SJSA1 (cell line): ENCODE measurements around the gene RPP38. TPM values are rescaled to one million over a fixed set of nuclear protein-coding genes. Genes with fewer than 3 reads are reported as not detected.
A peak's percentile ranks its signal among the peaks of the same experiment; 100 is the strongest.

ENCODE experiments used
- DNase-seq, 2 experiments: peaks; one replicate each; pipeline ENCODE4 v3.0.0-alpha.2; 2015 to 2020; ENCODE audit warnings: low spot score in 2 of 2, low read depth in 1 of 2
- H3K27ac ChIP-seq: fragments of 250-450 bp; sonication (Bioruptor Pico); 2 replicates; pipeline ENCODE4 v1.5.1; 2020; ENCODE audit warnings: mild to moderate bottlenecking, moderate library complexity
- H3K27me3 ChIP-seq: fragments of 250-450 bp; sonication (Bioruptor Pico); replicated peaks from 2 replicates; pipeline ENCODE4 v1.5.1; 2020; ENCODE audit warnings: mild to moderate bottlenecking, moderate library complexity
- H3K36me3 ChIP-seq: fragments of 250-450 bp; sonication (Bioruptor Pico); 2 replicates; pipeline ENCODE4 v1.5.1; 2020; ENCODE audit warnings: mild to moderate bottlenecking
- H3K4me1 ChIP-seq: fragments of 250-450 bp; sonication (Bioruptor Pico); replicated peaks from 2 replicates; pipeline ENCODE4 v1.6.1; 2021; ENCODE audit warnings: mild to moderate bottlenecking
- H3K4me3 ChIP-seq: fragments of 250-450 bp; sonication (Bioruptor Pico); 2 replicates; pipeline ENCODE4 v1.5.1; 2020; ENCODE audit warnings: mild to moderate bottlenecking
- H3K9me3 ChIP-seq: fragments of 250-450 bp; sonication (Bioruptor Pico); replicated peaks from 2 replicates; pipeline ENCODE4 v1.5.1; 2020; ENCODE audit warnings: mild to moderate bottlenecking
- total RNA-seq: library from RNA; depleted of rRNA; stranded (reverse); fragments of >200 nt; shearing (Covaris generic); gene quantifications from 2 replicates; pipeline ENCODE4 v1.2.3, GENCODE V29; 2014; rRNA removed

RPP38 gene
- 2.8 and 13.9 TPM in 2 replicates for total RNA-seq

- no peaks in the 10 kb centered on the region for H3K27me3 ChIP-seq
- peaks cover 14% of the 10 kb centered on the region for H3K4me1 ChIP-seq
- H3K36me3 ChIP-seq, result peaks cover 25% of the 10 kb centered on the region
- no peaks in the 10 kb centered on the region for H3K9me3 ChIP-seq
- DNase-seq, result peak; percentile 97 to 99
- peak within 1 kb of the TSS; percentile 89 for H3K27ac ChIP-seq
- peak within 1 kb of the TSS; percentile 91 for H3K4me3 ChIP-seq
Observed at GRCh38 chr10:15097011-15097812, at the start of gene RPP38. RPP38 (plus strand) TSS chr10:15097355; CDS start chr10:15103315, 5,960 bp downstream.

DNA sequence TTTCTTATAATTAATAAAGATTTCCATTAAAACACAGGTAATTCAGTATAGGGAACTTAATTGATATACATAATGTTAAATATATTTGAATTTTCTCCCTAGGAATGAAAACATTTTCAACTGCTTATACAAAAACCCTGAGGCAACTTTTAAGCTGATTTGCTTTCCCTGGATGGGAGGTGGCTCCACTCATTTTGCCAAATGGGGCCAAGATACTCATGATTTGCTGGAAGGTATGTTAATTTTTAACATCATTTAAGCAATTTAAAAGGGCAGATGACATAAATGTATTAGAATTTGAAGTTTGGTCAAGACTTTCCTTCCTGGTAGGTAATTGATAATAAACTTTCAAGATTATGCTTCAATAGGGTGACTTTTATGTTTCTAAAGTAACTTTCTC is 47.6 kb upstream of the RPP38 start:
- Histone ChIP-seq H3K4me3 (no peak overlapping the region), H3K27me3 (no peaks in the 10 kb centered on the region), H3K9me3 (no peaks in the 10 kb centered on the region), H3K36me3 (no peaks in the 10 kb centered on the region), H3K4me1 (peaks cover 40% of the 10 kb centered on the region), H3K27ac (no peak overlapping the region)
- DNase-seq, result no peak

DNA sequence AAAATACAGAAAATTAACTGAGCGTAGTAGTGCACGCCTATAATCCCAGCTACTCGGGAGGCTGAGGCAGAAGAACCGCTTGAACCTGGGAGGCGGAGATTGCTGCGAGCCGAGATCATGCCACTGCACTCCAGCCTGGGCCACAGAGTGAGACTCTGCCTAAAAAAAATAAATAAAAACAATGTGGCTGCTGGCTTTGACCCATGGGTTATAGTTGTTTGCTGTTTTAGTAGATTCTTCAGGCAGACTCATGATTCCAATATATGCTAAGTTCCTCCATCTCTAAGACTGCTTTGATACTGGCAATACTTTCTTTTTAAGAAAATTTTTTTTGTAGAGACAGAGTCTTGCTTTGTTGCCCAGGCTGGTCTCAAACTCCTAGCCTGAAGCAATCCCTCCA is 45.0 kb upstream of the RPP38 start:
- Histone ChIP-seq H3K4me1 (peaks cover 15% of the 10 kb centered on the region), H3K27ac (no peak overlapping the region)
- DNase-seq, result peak in 1 of 2 experiments; percentile 64

DNA sequence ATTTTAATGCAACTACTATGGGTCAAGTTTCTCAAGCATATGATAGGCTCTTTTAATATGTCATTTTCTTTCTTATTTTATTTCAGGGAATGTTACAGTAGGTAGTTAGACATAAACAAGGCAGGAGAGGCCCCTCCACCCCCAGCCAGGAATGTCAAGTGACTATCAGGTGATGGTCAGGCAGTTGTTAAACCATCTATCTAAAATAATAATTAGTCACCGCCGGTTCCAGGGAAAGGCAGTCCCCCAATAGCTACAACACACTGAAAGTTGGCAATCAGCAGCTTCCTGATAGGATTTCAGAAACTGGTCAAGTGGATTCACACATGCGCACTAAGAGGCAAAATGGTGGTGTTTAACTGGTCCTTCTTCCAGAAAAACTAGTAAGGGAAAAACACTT is 44.1 kb upstream of the RPP38 start:
- H3K9me3 ChIP-seq, result no peaks in the 10 kb centered on the region
- DNase-seq, result no peak
- H3K36me3 ChIP-seq, result no peaks in the 10 kb centered on the region

More for the DNA sequence above, 45.0 kb upstream of the RPP38 start:
- Histone ChIP-seq H3K4me3 (no peak overlapping the region), H3K9me3 (no peaks in the 10 kb centered on the region), H3K27me3 (no peaks in the 10 kb centered on the region), H3K36me3 (no peaks in the 10 kb centered on the region)

GRCh38 chr10:15058689-15059088 is 38.5 kb upstream of the RPP38 start:
- H3K4me1 ChIP-seq, result 0 out of 2 replicates have a peak, but pooled peaks cover 3% of the 10 kb centered on the region
- no peak overlapping the region for H3K27ac ChIP-seq
- no peak overlapping the region for H3K4me3 ChIP-seq
- no peaks in the 10 kb centered on the region for H3K36me3 ChIP-seq
- H3K9me3 ChIP-seq, result no peaks in the 10 kb centered on the region
- H3K27me3 ChIP-seq, result no peaks in the 10 kb centered on the region
- no peak for DNase-seq

More for the DNA sequence above, 44.1 kb upstream of the RPP38 start:
- Histone ChIP-seq H3K4me1 (peaks cover 12% of the 10 kb centered on the region), H3K27me3 (no peaks in the 10 kb centered on the region), H3K27ac (no peak overlapping the region), H3K4me3 (no peak overlapping the region)

DNA sequence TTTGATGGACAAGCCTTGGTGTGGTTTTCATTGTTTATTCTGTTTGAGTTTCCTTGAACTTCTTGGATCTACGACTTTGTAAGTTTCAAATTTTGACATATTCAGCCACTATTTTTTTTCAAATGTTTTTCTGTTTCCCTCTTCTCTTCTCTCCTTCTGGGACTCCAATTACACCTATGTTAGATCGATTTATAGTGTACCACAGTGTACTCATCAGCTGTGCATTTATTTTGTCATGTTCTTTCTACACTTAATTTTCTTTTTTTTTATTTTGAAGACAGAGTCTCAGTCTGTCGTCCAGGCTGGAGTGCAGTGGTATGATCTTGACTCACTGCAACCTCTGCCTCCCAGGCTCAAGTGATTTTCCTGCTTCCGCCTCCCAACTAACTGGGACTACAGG is 37.2 kb upstream of the RPP38 start:
- Histone ChIP-seq H3K27me3 (no peaks in the 10 kb centered on the region), H3K4me1 (0 out of 2 replicates have a peak, but pooled peaks cover 3% of the 10 kb centered on the region), H3K27ac (no peak overlapping the region), H3K9me3 (no peaks in the 10 kb centered on the region), H3K4me3 (no peak overlapping the region), H3K36me3 (no peaks in the 10 kb centered on the region)
- DNase-seq, result no peak

DNA sequence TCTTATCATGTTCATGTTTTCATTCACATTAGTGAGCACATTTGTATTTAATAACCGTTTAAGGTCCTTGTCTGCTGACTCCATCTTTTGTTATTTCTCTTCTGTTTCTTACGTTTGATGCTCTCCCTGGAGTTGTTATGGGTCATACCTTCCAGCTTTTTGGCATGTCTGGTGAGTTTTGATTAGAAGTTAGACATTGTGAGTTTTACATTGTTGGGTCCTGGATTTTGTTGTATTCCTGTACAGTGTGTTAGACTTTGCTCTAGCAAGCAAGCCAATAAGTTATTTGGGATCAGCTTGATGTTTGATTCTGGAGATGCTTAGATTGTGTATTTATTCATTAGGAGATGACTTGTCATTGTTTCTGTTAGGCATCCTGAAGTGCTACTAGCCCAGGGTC is 36.5 kb upstream of the RPP38 start:
- no peak overlapping the region for H3K4me3 ChIP-seq
- no peaks in the 10 kb centered on the region; the same call in 1 of the 2 replicates for H3K9me3 ChIP-seq
- H3K27ac ChIP-seq, result no peak overlapping the region
- no peaks in the 10 kb centered on the region for H3K36me3 ChIP-seq
- 0 out of 2 replicates have a peak, but pooled peaks cover 3% of the 10 kb centered on the region for H3K4me1 ChIP-seq
- H3K27me3 ChIP-seq, result no peaks in the 10 kb centered on the region
- DNase-seq, result no peak

GRCh38 chr10:15067154-15067553 is 30.0 kb upstream of the RPP38 start:
- Histone ChIP-seq H3K27ac (no peak overlapping the region), H3K27me3 (no peaks in the 10 kb centered on the region), H3K4me3 (no peak overlapping the region), H3K9me3 (peaks cover 6% of the 10 kb centered on the region; the same call in 1 of the 2 replicates), H3K4me1 (no peaks in the 10 kb centered on the region), H3K36me3 (no peaks in the 10 kb centered on the region)
- DNase-seq, result no peak

DNA sequence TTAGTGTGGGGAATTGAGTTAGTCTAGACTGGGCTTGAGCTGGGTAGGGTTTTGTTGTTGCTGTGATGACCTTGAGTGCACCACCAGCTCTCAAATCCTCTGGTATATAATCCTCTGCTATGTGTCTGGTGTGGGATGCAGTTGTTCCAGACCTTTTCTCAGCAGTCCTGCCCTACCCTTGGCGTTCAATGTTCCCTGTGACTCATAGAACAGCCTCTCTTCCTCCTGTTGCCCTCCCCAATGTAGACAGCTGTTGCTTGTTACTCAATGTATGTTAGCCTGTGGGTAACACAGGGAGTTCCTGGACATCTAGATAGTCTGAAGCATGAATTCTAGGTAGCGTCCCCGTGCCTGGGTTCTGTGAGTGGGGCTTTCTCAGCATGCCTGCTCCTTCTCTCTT is 28.4 kb upstream of the RPP38 start:
- Histone ChIP-seq H3K9me3 (peaks cover 6% of the 10 kb centered on the region; the same call in 1 of the 2 replicates), H3K27ac (no peak overlapping the region), H3K4me3 (no peak overlapping the region), H3K27me3 (no peaks in the 10 kb centered on the region), H3K36me3 (no peaks in the 10 kb centered on the region), H3K4me1 (no peaks in the 10 kb centered on the region)
- no peak for DNase-seq

DNA sequence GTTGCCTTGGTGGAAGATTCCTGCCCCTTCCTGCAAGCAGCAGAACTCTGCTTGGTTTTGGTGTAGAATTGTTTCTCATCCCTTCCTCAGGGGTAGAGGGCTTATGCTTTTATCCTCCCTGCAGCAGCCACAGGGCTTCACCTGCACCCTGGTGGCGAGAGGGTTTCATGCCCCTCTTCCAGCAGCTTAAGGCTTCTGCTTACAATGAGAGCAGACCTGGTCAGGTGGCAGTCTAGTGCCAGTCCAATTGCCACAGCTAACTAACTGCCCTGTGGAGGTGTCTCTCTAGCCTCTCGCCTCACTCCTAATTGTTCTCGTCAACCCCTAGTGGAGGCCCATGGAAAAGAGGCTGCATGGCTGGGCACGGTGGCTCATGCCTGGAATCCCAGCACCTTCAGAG is 27.9 kb upstream of the RPP38 start:
- no peak for DNase-seq
- H3K4me3 ChIP-seq, result no peak overlapping the region
- H3K36me3 ChIP-seq, result no peaks in the 10 kb centered on the region
- peaks cover 6% of the 10 kb centered on the region; the same call in 1 of the 2 replicates for H3K9me3 ChIP-seq
- H3K4me1 ChIP-seq, result no peaks in the 10 kb centered on the region
- H3K27ac ChIP-seq, result no peak overlapping the region
- H3K27me3 ChIP-seq, result no peaks in the 10 kb centered on the region

GRCh38 chr10:15072358-15072757 is 24.8 kb upstream of the RPP38 start:
- Histone ChIP-seq H3K27ac (no peak overlapping the region), H3K4me3 (no peak overlapping the region), H3K9me3 (0 out of 2 replicates have a peak, but pooled peaks cover 3% of the 10 kb centered on the region), H3K4me1 (no peaks in the 10 kb centered on the region), H3K36me3 (no peaks in the 10 kb centered on the region), H3K27me3 (no peaks in the 10 kb centered on the region)
- DNase-seq, result no peak

DNA sequence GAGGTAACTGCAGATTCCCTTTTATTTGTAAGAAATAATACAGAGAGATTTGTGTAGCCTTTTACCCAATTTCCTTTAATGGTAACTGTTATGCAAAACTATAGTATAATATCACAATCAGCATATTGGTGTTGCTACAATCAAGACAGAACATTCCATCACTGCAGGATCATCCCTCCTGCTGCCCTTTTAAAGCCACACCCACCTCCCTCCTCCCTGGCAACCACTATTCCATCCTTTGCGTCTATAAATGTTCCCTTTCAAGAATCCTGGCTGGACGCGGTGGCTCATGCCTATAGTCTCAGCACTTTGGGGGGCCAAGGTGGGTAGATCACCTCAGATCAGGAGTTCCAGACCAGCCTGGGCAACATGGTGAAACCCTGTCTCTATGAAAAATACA is 21.7 kb upstream of the RPP38 start:
- no peaks in the 10 kb centered on the region for H3K36me3 ChIP-seq
- no peak overlapping the region for H3K4me3 ChIP-seq
- H3K27ac ChIP-seq, result no peak overlapping the region
- H3K27me3 ChIP-seq, result no peaks in the 10 kb centered on the region
- no peak for DNase-seq
- 0 out of 2 replicates have a peak, but pooled peaks cover 3% of the 10 kb centered on the region for H3K9me3 ChIP-seq
- H3K4me1 ChIP-seq, result no peaks in the 10 kb centered on the region

- peaks cover 19% of the 10 kb centered on the region for H3K4me1 ChIP-seq
- no peak for DNase-seq
- no peaks in the 10 kb centered on the region for H3K36me3 ChIP-seq
- peak overlapping the region; percentile 66 for H3K27ac ChIP-seq
- no peaks in the 10 kb centered on the region for H3K9me3 ChIP-seq
- peak overlapping the region; percentile 36 for H3K4me3 ChIP-seq
- no peaks in the 10 kb centered on the region for H3K27me3 ChIP-seq
Observed at GRCh38 chr10:15083674-15084501, 13.3 kb upstream of the RPP38 start.

- H3K36me3 ChIP-seq, result no peaks in the 10 kb centered on the region
- no peaks in the 10 kb centered on the region for H3K9me3 ChIP-seq
- peak overlapping the region; percentile 66 for H3K27ac ChIP-seq
- no peaks in the 10 kb centered on the region for H3K27me3 ChIP-seq
- DNase-seq, result peak; percentile 92 to 93
- peak overlapping the region; percentile 36 for H3K4me3 ChIP-seq
- peaks cover 19% of the 10 kb centered on the region for H3K4me1 ChIP-seq
Observed at GRCh38 chr10:15084502-15084922, 12.6 kb upstream of the RPP38 start.
